Measurements from ENCODE around the gene SFT2D1.

DNA sequence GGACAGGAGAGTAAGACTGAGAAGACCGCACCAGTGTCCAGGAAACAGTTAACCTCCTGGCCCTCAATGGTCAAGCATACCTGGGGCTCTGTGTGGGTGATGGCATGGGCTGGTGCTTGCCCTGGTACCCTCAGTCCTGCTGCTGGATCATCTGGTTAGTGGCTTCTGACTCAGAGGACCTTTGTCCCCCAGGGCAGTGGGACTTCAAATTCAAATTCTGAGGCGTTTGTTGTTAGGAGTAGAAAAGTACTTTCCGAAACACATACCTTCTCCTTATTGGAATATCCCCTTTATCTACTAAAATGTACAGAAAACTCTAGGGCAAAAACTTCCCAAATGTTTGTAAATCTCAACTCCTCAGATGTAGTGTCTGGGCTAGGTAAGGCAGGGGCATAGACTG is 4.1 kb upstream of the SFT2D1 start:
- no peak for TF ChIP-seq POLR2A (IDR thresholded peaks at IDR 0.05)
- TF ChIP-seq, protein P1, sequence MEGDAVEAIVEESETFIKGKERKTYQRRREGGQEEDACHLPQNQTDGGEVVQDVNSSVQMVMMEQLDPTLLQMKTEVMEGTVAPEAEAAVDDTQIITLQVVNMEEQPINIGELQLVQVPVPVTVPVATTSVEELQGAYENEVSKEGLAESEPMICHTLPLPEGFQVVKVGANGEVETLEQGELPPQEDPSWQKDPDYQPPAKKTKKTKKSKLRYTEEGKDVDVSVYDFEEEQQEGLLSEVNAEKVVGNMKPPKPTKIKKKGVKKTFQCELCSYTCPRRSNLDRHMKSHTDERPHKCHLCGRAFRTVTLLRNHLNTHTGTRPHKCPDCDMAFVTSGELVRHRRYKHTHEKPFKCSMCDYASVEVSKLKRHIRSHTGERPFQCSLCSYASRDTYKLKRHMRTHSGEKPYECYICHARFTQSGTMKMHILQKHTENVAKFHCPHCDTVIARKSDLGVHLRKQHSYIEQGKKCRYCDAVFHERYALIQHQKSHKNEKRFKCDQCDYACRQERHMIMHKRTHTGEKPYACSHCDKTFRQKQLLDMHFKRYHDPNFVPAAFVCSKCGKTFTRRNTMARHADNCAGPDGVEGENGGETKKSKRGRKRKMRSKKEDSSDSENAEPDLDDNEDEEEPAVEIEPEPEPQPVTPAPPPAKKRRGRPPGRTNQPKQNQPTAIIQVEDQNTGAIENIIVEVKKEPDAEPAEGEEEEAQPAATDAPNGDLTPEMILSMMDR (IDR thresholded peaks at IDR 0.05) = no peak
- TF ChIP-seq POLR2AphosphoS5 (IDR thresholded peaks at IDR 0.05) = no peak

All from breast epithelium (tissue), 3 donors.